RWPE2 (cell line): ENCODE measurements around the gene NAV2.

Source experiments
- ATAC-seq: fragments of 200-7000 bp; cut with Tn5 transposase; 3 replicates; pipeline ENCODE4 v1.9.1; 2021; ENCODE audit warnings: low read depth
- DNase-seq: peaks from one replicate; pipeline ENCODE4 v3.0.0-alpha.2; 2020; ENCODE audit warnings: low spot score
- H3K27ac ChIP-seq: fragments of 450-650 bp; 2 replicates; pipeline ENCODE4 v1.5.1; 2017; ENCODE audit warnings: mild to moderate bottlenecking; ENCODE audit not compliant: poor library complexity, severe bottlenecking
- H3K27me3 ChIP-seq: fragments of 250-450 bp; sonication (Bioruptor Pico); 2 replicates; pipeline ENCODE4 v1.5.1; 2021; ENCODE audit warnings: mild to moderate bottlenecking, moderate library complexity; ENCODE audit not compliant: insufficient read depth, poor library complexity, severe bottlenecking
- H3K36me3 ChIP-seq: fragments of 250-450 bp; sonication (Bioruptor Pico); 2 replicates; pipeline ENCODE4 v1.5.1; 2020; ENCODE audit warnings: low read depth, mild to moderate bottlenecking, moderate library complexity
- H3K4me1 ChIP-seq: fragments of 250-450 bp; sonication (Bioruptor Pico); 2 replicates; pipeline ENCODE4 v1.5.1; 2021; ENCODE audit warnings: mild to moderate bottlenecking, moderate library complexity; ENCODE audit not compliant: insufficient read depth, poor library complexity, severe bottlenecking
- H3K4me3 ChIP-seq: fragments of 250-450 bp; sonication (Bioruptor Pico); 2 replicates; pipeline ENCODE4 v1.5.1; 2021; ENCODE audit warnings: mild to moderate bottlenecking, moderate library complexity; ENCODE audit not compliant: severe bottlenecking
- H3K9me3 ChIP-seq: fragments of 250-450 bp; sonication (Bioruptor Pico); 2 replicates; pipeline ENCODE4 v1.5.1; 2021; ENCODE audit warnings: mild to moderate bottlenecking, moderate library complexity; ENCODE audit not compliant: severe bottlenecking
- TF ChIP-seq, protein P1 (sequence below): fragments of 450-650 bp; IDR thresholded peaks from one replicate; pipeline ENCODE4 v1.5.1; 2017; ENCODE audit warnings: mild to moderate bottlenecking, moderate library complexity; ENCODE audit not compliant: poor library complexity, severe bottlenecking

The NAV2 gene

DNA sequence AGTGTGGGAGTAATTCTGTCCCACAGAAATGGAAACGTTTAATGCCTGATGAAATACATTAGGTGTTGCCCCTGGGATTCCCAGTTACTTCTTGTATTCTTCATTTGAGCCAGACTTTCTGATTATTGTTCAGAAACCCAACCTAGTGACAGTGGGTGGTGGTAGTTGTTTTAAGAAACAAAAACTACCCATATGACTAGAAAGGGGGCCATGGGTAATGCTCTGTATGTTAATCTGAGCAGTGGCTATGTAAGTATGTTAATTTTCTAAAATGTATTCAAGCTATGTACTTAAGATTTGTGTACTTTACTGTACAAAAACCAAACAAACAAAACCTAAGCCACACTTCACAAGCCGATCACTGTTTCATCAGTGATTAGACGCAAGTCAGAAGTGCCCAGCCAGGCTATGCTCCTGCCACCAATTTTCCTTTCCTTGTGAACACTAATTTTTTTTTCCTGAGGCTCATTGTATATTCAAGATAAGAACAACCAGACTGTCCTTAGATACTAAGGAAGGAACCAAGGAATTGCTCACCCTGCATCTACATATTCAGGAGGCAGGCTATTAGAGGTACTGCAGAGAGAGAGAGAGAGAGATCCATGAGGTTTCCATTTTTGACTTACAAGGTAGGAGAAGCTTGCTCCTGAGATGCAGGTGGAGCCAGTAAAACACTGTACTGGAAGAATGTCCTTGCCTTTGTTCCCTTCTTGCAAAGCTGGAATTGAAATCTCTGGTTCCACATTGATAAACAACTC is 324.9 kb downstream of the NAV2 start:
- Histone ChIP-seq H3K27ac (peak overlapping the region; percentile 78), H3K36me3 (peaks cover 51% of the 10 kb centered on the region), H3K4me1 (peaks cover 27% of the 10 kb centered on the region), H3K9me3 (no peaks in the 10 kb centered on the region), H3K4me3 (no peak overlapping the region), H3K27me3 (no peaks in the 10 kb centered on the region)
- DNase-seq: no peak
- TF ChIP-seq, protein P1, sequence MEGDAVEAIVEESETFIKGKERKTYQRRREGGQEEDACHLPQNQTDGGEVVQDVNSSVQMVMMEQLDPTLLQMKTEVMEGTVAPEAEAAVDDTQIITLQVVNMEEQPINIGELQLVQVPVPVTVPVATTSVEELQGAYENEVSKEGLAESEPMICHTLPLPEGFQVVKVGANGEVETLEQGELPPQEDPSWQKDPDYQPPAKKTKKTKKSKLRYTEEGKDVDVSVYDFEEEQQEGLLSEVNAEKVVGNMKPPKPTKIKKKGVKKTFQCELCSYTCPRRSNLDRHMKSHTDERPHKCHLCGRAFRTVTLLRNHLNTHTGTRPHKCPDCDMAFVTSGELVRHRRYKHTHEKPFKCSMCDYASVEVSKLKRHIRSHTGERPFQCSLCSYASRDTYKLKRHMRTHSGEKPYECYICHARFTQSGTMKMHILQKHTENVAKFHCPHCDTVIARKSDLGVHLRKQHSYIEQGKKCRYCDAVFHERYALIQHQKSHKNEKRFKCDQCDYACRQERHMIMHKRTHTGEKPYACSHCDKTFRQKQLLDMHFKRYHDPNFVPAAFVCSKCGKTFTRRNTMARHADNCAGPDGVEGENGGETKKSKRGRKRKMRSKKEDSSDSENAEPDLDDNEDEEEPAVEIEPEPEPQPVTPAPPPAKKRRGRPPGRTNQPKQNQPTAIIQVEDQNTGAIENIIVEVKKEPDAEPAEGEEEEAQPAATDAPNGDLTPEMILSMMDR: no peak
- no peak for ATAC-seq

DNA sequence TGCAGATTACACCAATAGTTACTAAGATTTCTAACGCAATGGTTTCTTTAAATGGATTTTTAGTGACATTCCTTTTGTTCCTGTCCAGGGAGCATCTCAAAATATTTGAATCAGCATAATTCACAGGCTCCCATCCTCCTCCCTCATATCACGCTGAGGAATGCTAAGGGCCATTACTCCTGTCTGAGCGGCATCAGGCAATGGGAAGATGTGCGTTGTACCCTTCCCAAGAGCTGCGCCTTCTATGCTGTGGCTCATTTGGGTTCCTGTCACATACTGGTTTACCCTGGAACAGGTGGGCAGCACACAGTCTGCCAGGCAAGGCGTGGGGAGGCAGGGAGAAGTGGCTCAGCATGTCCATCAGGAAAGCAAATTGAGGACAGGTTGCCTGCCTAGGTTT is 325.8 kb downstream of the NAV2 start:
- no peak for ATAC-seq
- Histone ChIP-seq H3K4me3 (no peak overlapping the region), H3K4me1 (peaks cover 21% of the 10 kb centered on the region), H3K27me3 (no peaks in the 10 kb centered on the region), H3K27ac (no peak overlapping the region), H3K9me3 (no peaks in the 10 kb centered on the region), H3K36me3 (peaks cover 51% of the 10 kb centered on the region)
- TF ChIP-seq, protein P1: no peak
- no peak for DNase-seq

DNA sequence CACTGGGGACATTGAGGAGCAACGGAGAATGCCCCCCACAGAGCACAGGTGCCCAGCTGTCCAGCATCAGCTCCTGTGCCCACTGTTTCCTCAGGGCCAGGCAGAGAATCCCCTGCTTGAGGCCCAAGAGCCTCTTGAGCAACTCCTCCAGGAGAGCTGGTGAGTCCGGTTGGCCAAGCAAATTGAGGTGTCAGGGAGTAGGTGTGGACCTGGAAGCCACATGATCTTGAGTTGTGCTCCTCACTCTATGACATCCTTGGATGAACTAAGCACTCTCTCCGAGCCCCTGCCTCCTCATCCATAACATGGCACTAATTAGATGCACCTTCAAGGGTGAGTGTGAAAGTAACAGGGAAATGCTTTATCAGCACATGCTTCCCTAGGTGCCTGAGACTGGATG is 326.3 kb downstream of the NAV2 start:
- Histone ChIP-seq H3K9me3 (no peaks in the 10 kb centered on the region), H3K4me1 (peaks cover 21% of the 10 kb centered on the region), H3K27me3 (no peaks in the 10 kb centered on the region), H3K4me3 (no peak overlapping the region), H3K36me3 (peaks cover 52% of the 10 kb centered on the region), H3K27ac (no peak overlapping the region)
- no peak for DNase-seq
- TF ChIP-seq, protein P1: no peak
- no peak for ATAC-seq

DNA sequence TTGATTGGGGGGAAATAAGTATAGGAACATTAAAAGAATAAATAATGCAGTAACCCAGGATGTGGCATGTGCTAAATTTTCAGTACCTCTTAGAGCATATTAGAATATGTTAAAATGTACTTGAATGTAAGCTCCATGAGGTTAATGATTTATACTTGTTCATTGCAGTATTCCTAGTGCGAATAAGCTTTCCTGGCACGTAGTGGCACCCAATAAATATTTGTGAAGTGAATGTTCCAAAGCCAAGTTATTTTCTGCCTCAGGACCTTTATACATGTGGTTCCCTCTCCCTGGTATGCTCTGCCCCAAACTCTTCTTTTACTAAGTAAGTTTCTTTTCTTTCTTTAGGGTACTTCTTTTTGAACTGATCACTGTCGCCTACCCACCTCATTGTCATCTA is 328.9 kb downstream of the NAV2 start:
- Histone ChIP-seq H3K4me1 (peaks cover 9% of the 10 kb centered on the region), H3K9me3 (no peaks in the 10 kb centered on the region), H3K27me3 (no peaks in the 10 kb centered on the region), H3K27ac (no peak overlapping the region), H3K36me3 (peaks cover 71% of the 10 kb centered on the region), H3K4me3 (no peak overlapping the region)
- ATAC-seq: no peak
- DNase-seq: no peak
- TF ChIP-seq, protein P1: no peak

DNA sequence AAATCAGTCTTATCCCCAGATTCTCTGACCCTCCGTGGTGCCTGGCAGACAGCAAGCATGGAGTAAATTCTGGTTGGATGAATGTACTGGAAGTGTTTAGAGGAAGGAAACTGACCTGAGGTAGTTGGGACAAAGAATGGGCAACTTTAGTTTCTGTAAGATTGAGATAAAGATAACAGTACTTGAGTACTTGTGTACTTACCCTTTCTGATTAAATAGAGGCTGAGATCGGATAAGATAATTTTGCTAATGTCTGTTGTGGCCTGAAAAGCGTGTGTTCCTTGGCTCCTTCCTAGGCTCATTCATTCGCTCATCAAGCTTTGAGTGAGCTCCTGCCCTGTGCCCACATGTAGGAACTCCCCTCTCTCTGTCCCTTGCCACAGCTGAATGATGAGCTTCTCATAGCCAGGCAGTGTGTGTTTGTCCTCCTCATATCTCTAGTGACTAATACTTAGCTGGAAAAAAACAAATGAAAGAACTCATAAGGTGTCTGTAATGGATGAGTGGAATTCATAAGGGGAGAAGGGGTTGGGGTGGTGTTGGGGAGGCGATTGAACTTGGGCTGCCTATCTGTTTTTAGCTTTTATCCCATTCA is 329.5 kb downstream of the NAV2 start:
- Histone ChIP-seq H3K4me3 (no peak overlapping the region), H3K27ac (no peak overlapping the region), H3K9me3 (no peaks in the 10 kb centered on the region), H3K4me1 (peaks cover 15% of the 10 kb centered on the region), H3K27me3 (no peaks in the 10 kb centered on the region), H3K36me3 (peaks cover 72% of the 10 kb centered on the region)
- ATAC-seq: no peak
- TF ChIP-seq, protein P1: no peak
- DNase-seq: no peak
